HepG2 (cell line): ENCODE measurements around the gene UNC93A. TPM values are rescaled to one million over a fixed set of nuclear protein-coding genes. Genes with fewer than 3 reads are reported as not detected.
A peak's percentile ranks its signal among the peaks of the same experiment; 100 is the strongest.

Experiments
- PCBP1 ChIP-seq: fragments of 200-400 bp; formaldehyde crosslinking; IDR thresholded peaks from 2 replicates; pipeline ENCODE4 v1.6.1; 2017; ENCODE audit warnings: mild to moderate bottlenecking, low read depth, low read length, borderline replicate concordance
- polyA plus RNA-seq, 8 experiments: library from polyadenylated mRNA; depleted of rRNA in 3 of 8; stranded (reverse) in 7 of 8; unstranded in 1 of 8; fragments of >200 nt; fragmentation: Illumina TruSeq in 4 of 8; extraction: Trizol in 4 of 8; gene quantifications; 2 replicates each; pipeline versions ENCODE4 v1.2.1 to v1.2.3, GENCODE V29; 2011 to 2016; ENCODE audit warnings: low read depth in 4 of 8, missing spikeins in 1 of 8, mixed read lengths in 1 of 8; ENCODE audit not compliant: insufficient read depth in 1 of 8
- total RNA-seq, 5 experiments: library from RNA; depleted of rRNA; stranded (reverse); fragments of >200 nt; fragmentation: Illumina TruSeq; extraction: Trizol; gene quantifications; 2 replicates each; pipeline ENCODE4 v1.2.3, GENCODE V29; 2016; ENCODE audit warnings: low read depth in 1 of 5
- TF ChIP-seq, protein P1 (sequence below), 2 experiments: fragments of 450-650 bp in 1 of 2; sonication (generic) in 1 of 2; formaldehyde crosslinking in 1 of 2; IDR thresholded peaks; 2 replicates each; pipeline versions ENCODE4 v1.6.1 to v1.8.0; 2016 to 2022; ENCODE audit warnings: antibody characterized with exemption in 1 of 2, mild to moderate bottlenecking in 1 of 2, missing genetic modification reagents in 1 of 2
- TF ChIP-seq, protein P2 (sequence below): sonication (generic); formaldehyde crosslinking; conservative IDR thresholded peaks from 2 replicates; pipeline ENCODE4 v1.8.0; 2022; ENCODE audit warnings: mild to moderate bottlenecking, moderate library complexity, missing genetic modification reagents
- TF ChIP-seq, protein P3 (sequence below): sonication (generic); formaldehyde crosslinking; IDR thresholded peaks from 2 replicates; pipeline ENCODE4 v1.8.0; 2022; ENCODE audit warnings: mild to moderate bottlenecking, missing genetic modification reagents
- TF ChIP-seq, protein P4 (sequence below): sonication (generic); formaldehyde crosslinking; IDR thresholded peaks from 2 replicates; pipeline ENCODE4 v1.4.0; 2020; ENCODE audit warnings: mild to moderate bottlenecking, missing genetic modification reagents

Gene UNC93A
- total and polyA plus RNA-seq, 2 of the 13 experiments (the other 11 are each of a cell fraction or from before 2014, with no cell fraction given), result 11.0 to 42.7 TPM

DNA sequence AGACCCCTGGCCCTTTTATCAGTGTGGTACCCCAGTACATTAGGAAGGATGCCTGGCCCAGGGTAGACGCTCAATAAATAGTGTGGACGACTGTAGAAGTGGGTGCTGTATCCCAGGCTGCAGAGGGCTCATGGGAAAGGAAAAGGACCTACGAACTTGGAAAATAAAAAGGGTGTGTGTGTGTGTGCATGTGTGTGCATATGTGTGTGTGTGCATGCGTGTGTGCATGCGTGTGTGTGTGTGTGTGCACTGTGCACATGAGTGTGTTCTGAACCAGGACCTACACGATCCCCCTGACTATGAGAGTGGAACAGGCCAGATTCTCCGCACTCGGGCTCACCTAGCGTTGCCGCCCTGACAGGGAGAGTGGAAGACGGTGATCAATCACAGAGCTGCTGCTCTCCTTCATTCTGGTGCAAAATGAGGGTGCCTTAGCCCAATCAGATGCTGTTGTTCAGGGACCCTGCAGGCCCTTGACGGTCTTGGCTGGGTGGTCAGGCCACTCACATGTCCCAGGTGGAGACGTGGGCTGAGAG is 3.5 kb upstream of the UNC93A start (continued):
- TF ChIP-seq, protein P1, sequence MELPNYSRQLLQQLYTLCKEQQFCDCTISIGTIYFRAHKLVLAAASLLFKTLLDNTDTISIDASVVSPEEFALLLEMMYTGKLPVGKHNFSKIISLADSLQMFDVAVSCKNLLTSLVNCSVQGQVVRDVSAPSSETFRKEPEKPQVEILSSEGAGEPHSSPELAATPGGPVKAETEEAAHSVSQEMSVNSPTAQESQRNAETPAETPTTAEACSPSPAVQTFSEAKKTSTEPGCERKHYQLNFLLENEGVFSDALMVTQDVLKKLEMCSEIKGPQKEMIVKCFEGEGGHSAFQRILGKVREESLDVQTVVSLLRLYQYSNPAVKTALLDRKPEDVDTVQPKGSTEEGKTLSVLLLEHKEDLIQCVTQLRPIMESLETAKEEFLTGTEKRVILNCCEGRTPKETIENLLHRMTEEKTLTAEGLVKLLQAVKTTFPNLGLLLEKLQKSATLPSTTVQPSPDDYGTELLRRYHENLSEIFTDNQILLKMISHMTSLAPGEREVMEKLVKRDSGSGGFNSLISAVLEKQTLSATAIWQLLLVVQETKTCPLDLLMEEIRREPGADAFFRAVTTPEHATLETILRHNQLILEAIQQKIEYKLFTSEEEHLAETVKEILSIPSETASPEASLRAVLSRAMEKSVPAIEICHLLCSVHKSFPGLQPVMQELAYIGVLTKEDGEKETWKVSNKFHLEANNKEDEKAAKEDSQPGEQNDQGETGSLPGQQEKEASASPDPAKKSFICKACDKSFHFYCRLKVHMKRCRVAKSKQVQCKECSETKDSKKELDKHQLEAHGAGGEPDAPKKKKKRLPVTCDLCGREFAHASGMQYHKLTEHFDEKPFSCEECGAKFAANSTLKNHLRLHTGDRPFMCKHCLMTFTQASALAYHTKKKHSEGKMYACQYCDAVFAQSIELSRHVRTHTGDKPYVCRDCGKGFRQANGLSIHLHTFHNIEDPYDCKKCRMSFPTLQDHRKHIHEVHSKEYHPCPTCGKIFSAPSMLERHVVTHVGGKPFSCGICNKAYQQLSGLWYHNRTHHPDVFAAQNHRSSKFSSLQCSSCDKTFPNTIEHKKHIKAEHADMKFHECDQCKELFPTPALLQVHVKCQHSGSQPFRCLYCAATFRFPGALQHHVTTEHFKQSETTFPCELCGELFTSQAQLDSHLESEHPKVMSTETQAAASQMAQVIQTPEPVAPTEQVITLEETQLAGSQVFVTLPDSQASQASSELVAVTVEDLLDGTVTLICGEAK (IDR thresholded peaks at IDR 0.05), result no peak
- TF ChIP-seq, protein P1 (CRISPR knock-in tag; IDR thresholded peaks at IDR 0.05), result peak; percentile 48; the same call in 1 of the 2 replicates
- TF ChIP-seq, protein P2, sequence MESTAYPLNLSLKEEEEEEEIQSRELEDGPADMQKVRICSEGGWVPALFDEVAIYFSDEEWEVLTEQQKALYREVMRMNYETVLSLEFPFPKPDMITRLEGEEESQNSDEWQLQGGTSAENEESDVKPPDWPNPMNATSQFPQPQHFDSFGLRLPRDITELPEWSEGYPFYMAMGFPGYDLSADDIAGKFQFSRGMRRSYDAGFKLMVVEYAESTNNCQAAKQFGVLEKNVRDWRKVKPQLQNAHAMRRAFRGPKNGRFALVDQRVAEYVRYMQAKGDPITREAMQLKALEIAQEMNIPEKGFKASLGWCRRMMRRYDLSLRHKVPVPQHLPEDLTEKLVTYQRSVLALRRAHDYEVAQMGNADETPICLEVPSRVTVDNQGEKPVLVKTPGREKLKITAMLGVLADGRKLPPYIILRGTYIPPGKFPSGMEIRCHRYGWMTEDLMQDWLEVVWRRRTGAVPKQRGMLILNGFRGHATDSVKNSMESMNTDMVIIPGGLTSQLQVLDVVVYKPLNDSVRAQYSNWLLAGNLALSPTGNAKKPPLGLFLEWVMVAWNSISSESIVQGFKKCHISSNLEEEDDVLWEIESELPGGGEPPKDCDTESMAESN (CRISPR knock-in tag), result no peak
- TF ChIP-seq PCBP1, result no peak
- TF ChIP-seq, protein P3, sequence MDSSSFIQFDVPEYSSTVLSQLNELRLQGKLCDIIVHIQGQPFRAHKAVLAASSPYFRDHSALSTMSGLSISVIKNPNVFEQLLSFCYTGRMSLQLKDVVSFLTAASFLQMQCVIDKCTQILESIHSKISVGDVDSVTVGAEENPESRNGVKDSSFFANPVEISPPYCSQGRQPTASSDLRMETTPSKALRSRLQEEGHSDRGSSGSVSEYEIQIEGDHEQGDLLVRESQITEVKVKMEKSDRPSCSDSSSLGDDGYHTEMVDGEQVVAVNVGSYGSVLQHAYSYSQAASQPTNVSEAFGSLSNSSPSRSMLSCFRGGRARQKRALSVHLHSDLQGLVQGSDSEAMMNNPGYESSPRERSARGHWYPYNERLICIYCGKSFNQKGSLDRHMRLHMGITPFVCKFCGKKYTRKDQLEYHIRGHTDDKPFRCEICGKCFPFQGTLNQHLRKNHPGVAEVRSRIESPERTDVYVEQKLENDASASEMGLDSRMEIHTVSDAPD (CRISPR knock-in tag), result 0 out of 2 replicates have a peak, but pooled peaks have one; percentile 42
- TF ChIP-seq, protein P4, sequence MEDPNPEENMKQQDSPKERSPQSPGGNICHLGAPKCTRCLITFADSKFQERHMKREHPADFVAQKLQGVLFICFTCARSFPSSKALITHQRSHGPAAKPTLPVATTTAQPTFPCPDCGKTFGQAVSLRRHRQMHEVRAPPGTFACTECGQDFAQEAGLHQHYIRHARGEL, result no peak
